ENCODE measurements around the gene MITF. TPM values are rescaled to one million over a fixed set of nuclear protein-coding genes. Genes with fewer than 3 reads are reported as not detected.

Gene MITF
- total RNA-seq, 1 donor from 2014 or later = 8.7 TPM

DNA sequence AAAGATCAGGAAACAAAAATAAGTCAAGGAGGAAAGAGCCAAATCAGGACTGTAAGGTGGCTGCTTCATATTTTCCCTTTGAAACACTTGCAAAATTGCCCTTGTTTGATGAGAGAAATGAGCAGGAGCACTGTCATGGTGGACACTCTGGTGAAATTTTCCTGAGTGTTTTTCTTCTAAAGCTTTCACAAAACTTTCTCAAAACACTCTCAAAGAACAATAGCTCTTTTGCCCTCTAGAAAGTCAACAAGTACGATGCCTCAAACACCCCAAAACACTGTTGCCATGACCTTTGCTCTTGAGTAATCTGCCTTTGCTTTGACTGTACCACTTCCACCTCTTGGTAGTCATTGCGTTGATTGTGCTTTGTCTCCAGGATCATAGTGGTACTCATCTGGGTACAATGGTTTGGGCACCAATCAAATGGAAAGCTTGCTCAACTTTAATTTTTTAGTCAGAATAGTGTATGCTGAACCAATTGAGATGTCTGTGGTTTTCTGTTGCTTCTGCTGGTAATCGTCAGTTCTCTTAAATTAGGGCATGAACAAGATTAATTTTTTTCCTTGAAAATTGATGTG, 13.2 kb upstream of the MITF start:
- H3K4me3 Mint-ChIP-seq = no peak overlapping the region
- peaks cover 2% of the 10 kb centered on the region for H3K27me3 Mint-ChIP-seq
- TF ChIP-seq, protein P1, sequence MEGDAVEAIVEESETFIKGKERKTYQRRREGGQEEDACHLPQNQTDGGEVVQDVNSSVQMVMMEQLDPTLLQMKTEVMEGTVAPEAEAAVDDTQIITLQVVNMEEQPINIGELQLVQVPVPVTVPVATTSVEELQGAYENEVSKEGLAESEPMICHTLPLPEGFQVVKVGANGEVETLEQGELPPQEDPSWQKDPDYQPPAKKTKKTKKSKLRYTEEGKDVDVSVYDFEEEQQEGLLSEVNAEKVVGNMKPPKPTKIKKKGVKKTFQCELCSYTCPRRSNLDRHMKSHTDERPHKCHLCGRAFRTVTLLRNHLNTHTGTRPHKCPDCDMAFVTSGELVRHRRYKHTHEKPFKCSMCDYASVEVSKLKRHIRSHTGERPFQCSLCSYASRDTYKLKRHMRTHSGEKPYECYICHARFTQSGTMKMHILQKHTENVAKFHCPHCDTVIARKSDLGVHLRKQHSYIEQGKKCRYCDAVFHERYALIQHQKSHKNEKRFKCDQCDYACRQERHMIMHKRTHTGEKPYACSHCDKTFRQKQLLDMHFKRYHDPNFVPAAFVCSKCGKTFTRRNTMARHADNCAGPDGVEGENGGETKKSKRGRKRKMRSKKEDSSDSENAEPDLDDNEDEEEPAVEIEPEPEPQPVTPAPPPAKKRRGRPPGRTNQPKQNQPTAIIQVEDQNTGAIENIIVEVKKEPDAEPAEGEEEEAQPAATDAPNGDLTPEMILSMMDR (conservative IDR thresholded peaks at IDR 0.05) = no peak
- no peaks in the 10 kb centered on the region for H3K4me1 Mint-ChIP-seq (ENCODE audit: unreplicated experiment)
- H3K9me3 Mint-ChIP-seq = no peaks in the 10 kb centered on the region
- DNase-seq (ENCODE audit: extremely low spot score, unreplicated experiment) = no peak
- no peaks in the 10 kb centered on the region for H3K36me3 Mint-ChIP-seq
- H3K27ac Mint-ChIP-seq = no peak overlapping the region

DNA sequence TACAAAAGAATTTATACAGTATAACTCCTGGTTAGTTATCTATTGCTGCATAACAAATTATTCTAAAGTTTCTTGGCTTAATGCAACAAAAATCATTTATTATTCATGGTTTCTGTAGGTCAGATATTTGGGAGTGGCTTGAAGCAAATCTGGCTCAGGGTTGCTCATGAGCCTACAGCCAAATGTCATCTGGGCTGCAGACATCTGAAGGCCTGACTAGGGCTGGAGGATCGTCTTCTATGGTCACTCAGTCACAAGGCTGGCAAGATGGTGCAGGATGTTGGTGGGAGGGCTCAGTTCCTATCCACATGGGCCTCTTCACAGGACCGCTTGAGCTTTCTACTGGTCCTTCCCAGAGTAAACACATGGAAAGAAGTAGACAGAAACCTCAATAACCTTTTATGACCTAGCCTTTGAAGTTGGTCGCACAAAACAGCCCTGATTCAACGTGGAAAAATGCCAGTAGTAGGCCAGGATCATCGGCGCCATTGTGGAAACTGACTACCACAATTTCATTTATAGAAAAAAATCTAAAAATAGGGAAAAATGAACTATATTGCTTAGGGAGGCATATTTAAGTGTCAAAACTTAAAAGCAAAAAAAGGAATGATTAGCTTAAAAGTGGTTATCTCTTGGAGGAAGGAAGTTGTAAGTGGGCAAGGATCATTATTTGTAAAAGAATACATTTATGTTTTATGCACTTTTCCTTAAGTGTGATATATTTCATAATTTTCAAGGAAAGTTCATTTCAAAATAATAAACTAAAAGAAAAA, 9.9 kb upstream of the MITF start:
- Mint-ChIP-seq H3K36me3 (no peaks in the 10 kb centered on the region), H3K27ac (no peak overlapping the region), H3K4me3 (no peak overlapping the region), H3K9me3 (no peaks in the 10 kb centered on the region), H3K4me1 (ENCODE audit: unreplicated experiment) (no peaks in the 10 kb centered on the region), H3K27me3 (peaks cover 15% of the 10 kb centered on the region)
- TF ChIP-seq, protein P1 (conservative IDR thresholded peaks at IDR 0.05) = no peak
- DNase-seq (ENCODE audit: extremely low spot score, unreplicated experiment) = no peak

DNA sequence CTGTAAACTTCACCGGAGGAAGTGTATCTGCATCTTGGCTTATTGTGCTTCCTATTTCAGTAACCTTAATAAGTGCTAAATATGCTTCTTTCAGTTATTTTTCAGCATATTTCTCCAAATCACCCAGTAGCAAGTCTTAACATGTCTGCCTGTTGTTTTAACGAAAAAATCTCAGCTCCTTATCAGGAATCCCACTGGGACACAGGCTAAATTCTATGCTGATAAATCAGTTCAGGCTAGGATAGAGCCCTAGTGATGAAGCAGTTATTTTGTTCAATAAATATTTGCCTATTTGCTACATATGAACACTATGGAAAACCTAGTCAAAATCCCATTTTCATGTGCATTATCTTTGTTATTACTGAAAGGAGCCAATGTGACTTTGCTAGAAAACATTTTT, 8.2 kb upstream of the MITF start:
- no peak overlapping the region for H3K27ac Mint-ChIP-seq
- H3K9me3 Mint-ChIP-seq = no peaks in the 10 kb centered on the region
- no peaks in the 10 kb centered on the region for H3K36me3 Mint-ChIP-seq
- H3K4me3 Mint-ChIP-seq = no peak overlapping the region
- TF ChIP-seq, protein P1 (conservative IDR thresholded peaks at IDR 0.05) = no peak
- H3K4me1 Mint-ChIP-seq (ENCODE audit: unreplicated experiment) = no peaks in the 10 kb centered on the region
- no peak for DNase-seq (ENCODE audit: extremely low spot score, unreplicated experiment)
- H3K27me3 Mint-ChIP-seq = peaks cover 31% of the 10 kb centered on the region

DNA sequence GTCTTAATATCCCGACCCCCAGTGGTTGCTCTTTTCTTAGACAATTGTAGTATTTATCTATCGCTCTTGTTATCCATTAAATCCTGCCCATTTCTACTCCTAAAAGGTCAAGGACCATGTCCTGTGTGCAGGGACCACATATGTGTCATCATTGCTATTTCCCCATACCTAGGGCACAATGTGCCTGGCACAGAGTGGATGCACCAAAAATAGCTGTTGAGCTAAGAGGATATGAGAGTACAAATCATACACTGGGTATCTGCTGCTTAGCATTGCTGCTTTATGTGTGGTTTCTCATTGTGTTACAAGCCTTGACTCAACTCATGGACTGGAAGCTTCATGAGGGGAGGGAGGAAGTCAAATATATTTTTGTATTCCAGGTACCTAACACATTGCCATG, 3.4 kb upstream of the MITF start:
- Mint-ChIP-seq H3K4me1 (ENCODE audit: unreplicated experiment) (peaks cover 14% of the 10 kb centered on the region), H3K27me3 (peaks cover 61% of the 10 kb centered on the region)
- TF ChIP-seq, protein P1 (conservative IDR thresholded peaks at IDR 0.05) = no peak

DNA sequence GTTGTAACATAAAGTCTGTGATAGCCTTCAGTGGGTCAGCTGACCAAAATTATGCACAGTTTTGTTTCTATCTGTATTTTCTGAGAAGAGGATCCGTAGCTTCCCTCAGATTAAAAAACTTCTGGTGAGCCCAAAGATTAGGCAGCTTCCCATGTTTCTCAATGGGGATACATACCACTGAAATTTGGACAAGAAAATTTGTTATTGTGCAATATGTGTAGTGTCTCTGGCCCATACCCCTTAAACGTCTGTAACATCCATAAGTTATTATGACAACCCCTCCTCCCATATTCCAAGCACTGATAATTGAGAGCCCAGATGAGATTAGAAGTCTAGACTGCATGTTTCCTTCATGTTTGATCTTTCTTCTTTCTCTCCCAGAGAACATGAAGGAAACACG, 1.9 kb upstream of the MITF start:
- Mint-ChIP-seq H3K27ac (no peak overlapping the region), H3K9me3 (no peaks in the 10 kb centered on the region), H3K36me3 (no peaks in the 10 kb centered on the region), H3K27me3 (peaks cover 72% of the 10 kb centered on the region), H3K4me1 (ENCODE audit: unreplicated experiment) (peaks cover 16% of the 10 kb centered on the region), H3K4me3 (no peak overlapping the region)
- no peak for DNase-seq (ENCODE audit: extremely low spot score, unreplicated experiment)
- TF ChIP-seq, protein P1 (conservative IDR thresholded peaks at IDR 0.05) = no peak

More for the DNA sequence above, 3.4 kb upstream of the MITF start:
- no peak for DNase-seq (ENCODE audit: extremely low spot score, unreplicated experiment)
- Mint-ChIP-seq H3K9me3 (no peaks in the 10 kb centered on the region), H3K27ac (no peak overlapping the region), H3K4me3 (no peak overlapping the region), H3K36me3 (no peaks in the 10 kb centered on the region)
